ENCODE results near the gene JPH4. TPM values are rescaled to one million over a fixed set of nuclear protein-coding genes. Genes with fewer than 3 reads are reported as not detected.
"Not testable (repeated sequence)": the region's sequence is repeated elsewhere in the genome, so short reads cannot be mapped to it uniquely, and the experiment has no call there.

The JPH4 gene
- total RNA-seq, 1 experiment from 2014 or later, result not detected

GRCh38 chr14:23610815-23611289 lies 32.3 kb upstream of the JPH4 start:
- H3K27me3 Mint-ChIP-seq (ENCODE audit: insufficient read depth, unreplicated experiment), result peaks cover 46% of the 10 kb centered on the region
- TF ChIP-seq CTCF (IDR thresholded peaks at IDR 0.05; ENCODE audit: unreplicated experiment), result no peak
- intact Hi-C loops (cut with micrococcal nuclease), result no loop called here
- no peaks in the 10 kb centered on the region for H3K4me1 Mint-ChIP-seq (ENCODE audit: insufficient read depth, unreplicated experiment)
- BruUV-seq (replicated peaks), result no TSS peak
- no peaks in the 10 kb centered on the region for H3K9me3 Mint-ChIP-seq (ENCODE audit: unreplicated experiment)
- no peaks in the 10 kb centered on the region for H3K36me3 Mint-ChIP-seq (ENCODE audit: insufficient read depth, unreplicated experiment)
- ChIA-PET POLR2A (interaction anchor here (0.7 kb wide), 1 partner anchor 192 kb away, joined by 3 read pairs; no protein-coding TSS in a partner anchor), CTCF (interaction anchor here (0.9 to 3.9 kb wide), 4 partner anchors 20 to 22 kb away, joined by 3 to 19 read pairs (median 6); no protein-coding TSS in a partner anchor)
- no peak overlapping the region for H3K27ac Mint-ChIP-seq (ENCODE audit: low read depth, unreplicated experiment)
- H3K4me3 Mint-ChIP-seq (ENCODE audit: unreplicated experiment), result no peak overlapping the region
- DNase-seq (ENCODE audit: unreplicated experiment), result no peak

- Mint-ChIP-seq H3K9me3 (ENCODE audit: unreplicated experiment) (no peaks in the 10 kb centered on the region), H3K27me3 (ENCODE audit: insufficient read depth, unreplicated experiment) (peaks cover 46% of the 10 kb centered on the region), H3K4me3 (ENCODE audit: unreplicated experiment) (no peak overlapping the region), H3K36me3 (ENCODE audit: insufficient read depth, unreplicated experiment) (no peaks in the 10 kb centered on the region), H3K4me1 (ENCODE audit: insufficient read depth, unreplicated experiment) (no peaks in the 10 kb centered on the region), H3K27ac (ENCODE audit: low read depth, unreplicated experiment) (no peak overlapping the region)
- ChIA-PET CTCF (interaction anchor here (0.9 to 3.9 kb wide), 3 partner anchors 20 to 222 kb away, joined by 3 to 19 read pairs (median 3); no protein-coding TSS in a partner anchor), POLR2A (interaction anchor here (0.7 kb wide), 1 partner anchor 192 kb away, joined by 3 read pairs; no protein-coding TSS in a partner anchor)
- BruUV-seq (replicated peaks), result no TSS peak
- intact Hi-C loops (cut with micrococcal nuclease), result no loop called here
- no peak for TF ChIP-seq CTCF (IDR thresholded peaks at IDR 0.05; ENCODE audit: unreplicated experiment)
- DNase-seq (ENCODE audit: unreplicated experiment), result no peak
Observed at GRCh38 chr14:23610090-23610814, 31.7 kb upstream of the JPH4 start.

GRCh38 chr14:23609411-23610089 lies 31.0 kb upstream of the JPH4 start:
- intact Hi-C loops (cut with micrococcal nuclease); POLR2A ChIA-PET; H3K4me1 Mint-ChIP-seq (ENCODE audit: insufficient read depth, unreplicated experiment); H3K27ac Mint-ChIP-seq (ENCODE audit: low read depth, unreplicated experiment); H3K4me3 Mint-ChIP-seq (ENCODE audit: unreplicated experiment); H3K9me3 Mint-ChIP-seq (ENCODE audit: unreplicated experiment); DNase-seq (ENCODE audit: unreplicated experiment); H3K36me3 Mint-ChIP-seq (ENCODE audit: insufficient read depth, unreplicated experiment); BruUV-seq (replicated peaks): not testable (repeated sequence)
- CTCF ChIA-PET, result interaction anchor here (1.0 kb wide), 1 partner anchor 222 kb away, joined by 3 read pairs; no protein-coding TSS in a partner anchor
- H3K27me3 Mint-ChIP-seq (ENCODE audit: insufficient read depth, unreplicated experiment), result peaks cover 43% of the 10 kb centered on the region

DNA sequence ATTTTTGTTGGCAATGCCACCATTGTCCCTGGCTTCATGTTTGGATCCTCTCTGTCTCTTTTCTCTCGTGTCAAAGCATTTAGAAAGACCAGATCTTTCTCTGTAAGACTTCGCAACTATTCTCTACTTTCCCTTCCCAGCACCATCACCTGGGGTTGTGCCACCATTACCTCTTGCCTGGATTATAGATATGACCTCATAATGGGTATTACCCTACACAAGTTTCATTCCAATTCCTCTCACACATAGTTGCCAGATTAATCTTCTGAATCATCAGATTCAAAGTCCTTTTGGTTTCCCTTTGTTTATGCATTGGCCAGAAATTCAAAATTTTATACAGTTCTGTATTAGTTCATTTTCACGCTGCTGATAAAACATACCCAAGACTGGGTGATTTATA lies 30.4 kb upstream of the JPH4 start:
- BruUV-seq (replicated peaks), result no TSS peak
- Mint-ChIP-seq H3K4me1 (ENCODE audit: insufficient read depth, unreplicated experiment) (no peaks in the 10 kb centered on the region), H3K9me3 (ENCODE audit: unreplicated experiment) (no peaks in the 10 kb centered on the region), H3K27me3 (ENCODE audit: insufficient read depth, unreplicated experiment) (peaks cover 37% of the 10 kb centered on the region), H3K4me3 (ENCODE audit: unreplicated experiment) (no peak overlapping the region), H3K36me3 (ENCODE audit: insufficient read depth, unreplicated experiment) (no peaks in the 10 kb centered on the region), H3K27ac (ENCODE audit: low read depth, unreplicated experiment) (no peak overlapping the region)
- ChIA-PET POLR2A (no interaction called here), CTCF (no interaction called here)
- TF ChIP-seq CTCF (IDR thresholded peaks at IDR 0.05; ENCODE audit: unreplicated experiment), result no peak
- DNase-seq (ENCODE audit: unreplicated experiment), result no peak
- intact Hi-C loops (cut with micrococcal nuclease), result no loop called here
